GM19468 (cell line): ENCODE data around the gene ALS2CL.

ENCODE experiments used
- ATAC-seq: cut with Tn5 transposase; IDR thresholded peaks from one replicate; pipeline ENCODE4 v1.9.1; 2021; ENCODE audit warnings: mild to moderate bottlenecking, moderate library complexity, moderate number of reproducible peaks; ENCODE audit not compliant: unreplicated experiment; ENCODE audit errors: extremely low read depth

The ALS2CL gene

DNA sequence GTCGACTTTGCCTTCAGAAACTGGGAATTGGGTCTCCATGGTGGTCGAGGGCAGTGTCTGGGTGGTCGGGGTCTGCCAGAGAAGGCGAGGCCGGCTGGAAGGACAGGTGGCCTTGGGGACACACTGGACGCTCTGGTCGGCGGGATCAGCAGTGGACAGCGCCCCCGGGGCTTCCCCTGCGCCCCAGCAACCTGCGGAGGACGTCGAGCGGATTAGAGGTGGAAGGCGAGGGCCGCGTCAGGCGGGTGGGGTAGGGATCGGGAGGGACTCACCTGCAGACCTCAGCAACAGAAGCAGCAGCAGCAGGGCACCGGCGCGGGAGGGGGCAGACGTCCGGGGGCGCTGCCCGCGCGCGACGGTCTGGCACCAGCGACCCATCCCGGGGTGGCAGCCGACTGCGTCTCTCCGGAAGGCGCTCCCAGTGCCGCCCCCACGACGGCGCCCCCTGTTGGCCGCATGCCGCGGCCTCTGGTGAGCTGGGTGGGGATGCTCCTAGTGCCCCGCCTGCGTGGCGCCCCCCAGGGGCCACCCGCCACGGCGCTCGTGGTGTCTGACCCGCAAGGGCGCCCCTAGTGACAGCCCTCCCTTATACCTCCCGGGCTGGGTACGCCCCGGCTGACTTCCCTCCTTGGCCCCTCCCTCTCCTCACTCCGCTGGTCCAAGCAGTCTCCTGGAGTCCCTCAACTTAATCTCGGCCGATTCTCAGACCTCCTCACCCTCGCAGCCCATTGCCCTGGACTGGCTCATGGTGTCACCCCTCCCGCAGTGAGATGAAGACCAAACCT, 24.2 kb upstream of the ALS2CL start, which contains the start of gene PRSS50:
Gene PRSS50, minus strand, starts transcription at position 423 of the 785 bp plus-strand sequence. Its CDS starts 45 bp downstream, at position 378.
- ATAC-seq: no peak

- ATAC-seq: no peak
Measured at GRCh38 chr3:46716461-46717441, 23.3 kb upstream of the ALS2CL start.

DNA sequence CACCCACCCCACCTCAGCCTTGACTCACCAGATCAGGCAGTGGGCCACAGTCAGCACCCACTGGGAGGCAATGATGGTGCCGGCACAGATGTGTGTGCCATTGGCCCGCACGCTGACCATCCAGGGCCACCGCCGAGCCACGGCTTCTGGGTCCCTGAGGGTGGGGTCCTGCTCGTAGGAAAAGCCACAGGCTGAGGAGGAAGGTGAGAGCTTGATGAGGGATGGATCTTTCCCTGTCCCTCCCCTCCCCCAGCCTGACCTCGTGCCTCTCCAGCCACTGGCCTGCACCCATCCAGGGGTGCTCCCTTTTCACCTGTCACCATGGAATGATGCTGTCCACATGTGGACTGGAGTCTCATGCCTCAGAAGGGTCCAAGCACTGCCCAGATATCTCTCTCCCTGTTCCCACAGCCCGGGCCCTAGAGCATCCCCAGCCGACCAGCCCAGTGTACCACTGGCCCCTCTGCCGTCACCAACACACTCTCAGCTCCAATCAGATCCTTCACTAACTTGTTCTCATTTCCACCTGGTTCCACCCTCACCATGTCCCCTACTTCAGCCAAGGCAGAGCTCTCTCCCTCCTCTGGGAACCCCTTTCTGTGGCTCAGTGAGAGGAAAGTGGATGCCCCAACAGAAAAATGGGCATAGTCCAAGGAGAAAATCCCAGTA, 22.2 kb upstream of the ALS2CL start:
- ATAC-seq: no peak

- ATAC-seq: no peak
Measured at GRCh38 chr3:46714728-46715506, 21.4 kb upstream of the ALS2CL start.

- no peak for ATAC-seq
Measured at GRCh38 chr3:46713898-46714552, 20.5 kb upstream of the ALS2CL start.

- no peak for ATAC-seq
Measured at GRCh38 chr3:46713050-46713897, 19.8 kb upstream of the ALS2CL start.

- ATAC-seq: no peak
Measured at GRCh38 chr3:46712191-46713049, 18.9 kb upstream of the ALS2CL start.

DNA sequence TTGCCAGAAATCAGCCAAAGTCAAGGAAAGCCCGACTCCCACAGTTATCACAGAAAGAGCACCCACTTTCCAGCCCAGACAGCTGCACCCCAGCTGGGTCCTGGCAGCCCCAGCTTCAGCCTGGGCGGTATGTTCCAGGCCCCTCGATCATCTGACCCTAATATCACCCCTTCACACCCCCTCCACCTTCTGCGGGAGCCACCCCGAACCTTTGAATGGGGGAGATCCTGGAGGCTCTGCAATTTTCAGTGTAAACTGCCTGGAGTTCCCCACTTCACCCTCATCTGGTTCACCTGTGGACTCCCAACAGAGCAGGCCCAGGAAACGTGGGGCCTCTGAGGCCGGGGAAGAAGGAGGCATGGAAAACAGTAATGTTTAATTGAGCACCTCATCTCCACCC, 18.3 kb upstream of the ALS2CL start:
- no peak for ATAC-seq

DNA sequence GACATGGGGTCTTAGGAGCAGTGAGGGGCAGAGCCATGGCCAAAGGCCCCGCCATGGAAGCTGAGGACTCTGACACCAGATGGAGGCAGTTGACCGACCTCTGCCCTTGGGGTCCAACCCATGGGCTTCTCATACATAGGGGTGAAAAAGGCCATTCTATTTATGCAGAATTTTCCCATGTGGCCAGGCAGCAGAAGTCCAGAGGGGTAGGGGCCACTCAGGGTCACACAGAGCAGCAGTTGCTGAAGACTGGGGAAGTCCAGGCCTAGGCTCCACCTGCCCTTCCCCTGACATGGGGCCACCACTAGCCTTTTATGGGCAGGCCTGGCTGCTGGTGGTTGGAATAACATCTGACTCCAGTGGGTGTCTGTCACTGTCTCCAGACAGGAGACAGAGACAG, 17.8 kb upstream of the ALS2CL start:
- ATAC-seq: no peak

DNA sequence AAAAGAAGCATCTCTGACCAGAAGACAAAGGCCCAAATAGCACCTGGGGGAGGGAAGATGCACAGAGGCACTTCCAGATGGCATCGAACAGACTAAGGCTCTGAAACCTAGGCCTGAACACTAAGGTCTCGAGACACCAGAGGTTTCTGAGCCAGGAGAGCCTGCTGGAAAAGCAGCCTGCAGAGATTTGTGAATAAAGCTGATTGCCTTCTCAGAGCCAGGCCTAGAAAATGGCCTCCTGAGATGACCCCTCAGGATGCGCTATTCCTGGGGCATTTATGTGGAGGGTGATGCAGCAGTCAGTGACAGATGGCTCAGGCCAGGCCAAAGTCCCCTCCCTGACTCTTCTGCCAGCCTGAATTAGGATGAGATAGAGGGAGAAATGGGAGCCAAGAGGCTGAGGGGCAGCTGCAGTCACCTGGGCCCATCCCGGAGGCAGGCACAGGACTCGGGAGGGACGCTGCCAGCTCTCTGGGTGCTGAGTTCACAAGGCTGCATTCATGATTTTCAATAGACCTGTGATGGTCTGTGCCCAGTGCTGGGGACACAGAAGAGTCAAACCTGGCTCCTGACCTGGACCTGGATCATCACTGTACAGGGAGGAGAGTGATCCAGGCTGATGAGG, 17.3 kb upstream of the ALS2CL start:
- ATAC-seq: no peak

GRCh38 chr3:46710229-46710628, 16.8 kb upstream of the ALS2CL start:
- no peak for ATAC-seq

DNA sequence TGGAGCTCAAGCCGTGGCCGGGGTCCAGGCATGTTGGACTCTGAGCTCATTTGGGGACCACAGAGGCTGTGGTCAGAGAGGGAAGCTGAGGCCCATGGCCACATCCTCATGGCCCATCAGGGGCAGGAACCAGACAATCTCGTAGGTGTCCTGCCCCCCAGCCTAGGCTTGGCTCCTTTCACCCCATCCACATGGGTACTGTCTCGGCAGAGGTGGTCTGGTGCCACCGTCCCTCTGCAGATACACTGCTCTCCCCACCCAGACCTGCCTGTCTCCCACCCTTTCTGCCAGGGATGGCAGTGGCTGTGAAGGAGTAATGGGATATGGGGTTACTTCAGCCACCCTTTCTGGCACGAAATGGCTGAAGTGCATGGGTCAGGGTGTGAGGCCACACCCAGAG, 16.2 kb upstream of the ALS2CL start:
- ATAC-seq: no peak

GRCh38 chr3:46709157-46709654, 15.7 kb upstream of the ALS2CL start:
- ATAC-seq: no peak

GRCh38 chr3:46708401-46709156, 15.1 kb upstream of the ALS2CL start:
- ATAC-seq: no peak

GRCh38 chr3:46707601-46708011, 14.1 kb upstream of the ALS2CL start:
- ATAC-seq: no peak
